ENCODE data around the gene PPM1B. TPM values are rescaled to one million over a fixed set of nuclear protein-coding genes. Genes with fewer than 3 reads are reported as not detected.

The PPM1B gene
- total RNA-seq, 2 experiments from 2014 or later = 87.3 to 89.6 TPM

DNA sequence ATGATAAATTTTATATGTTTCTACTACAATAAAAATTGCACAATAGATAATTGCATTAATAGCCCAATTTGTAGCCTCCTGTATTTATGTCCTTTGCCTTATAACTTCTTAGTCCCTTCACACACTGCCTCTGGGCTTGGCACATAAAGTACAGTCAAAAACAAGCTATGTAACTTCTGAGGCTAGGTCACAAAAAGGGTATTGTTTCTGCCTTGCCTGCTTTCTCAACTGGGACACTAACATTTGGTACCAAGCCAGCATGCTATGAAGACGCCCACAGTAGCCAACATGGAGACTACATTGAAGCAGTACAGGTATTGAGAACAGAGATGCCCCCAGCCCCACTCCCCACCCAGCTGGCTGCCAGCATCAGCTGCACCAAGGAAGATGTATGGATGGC lies 101.2 kb downstream of the PPM1B start:
- intact Hi-C loops (cut with DNase I, micrococcal nuclease) = no loop called here
- POLR2A ChIA-PET = no interaction called here
- Histone ChIP-seq H3K36me3 (ENCODE audit: insufficient read depth, low read length) (no peaks in the 10 kb centered on the region), H3K27ac (ENCODE audit: low read depth in 1 of 2, low read length in 2 of 2) (no peak overlapping the region), H3K27me3 (ENCODE audit: control insufficient read depth in 1 of 2, insufficient read depth in 2 of 2, low read length in 2 of 2) (no peaks in the 10 kb centered on the region), H3K4me1 (ENCODE audit: insufficient read depth, low read length) (no peaks in the 10 kb centered on the region), H3K9me3 (ENCODE audit: control insufficient read depth in 1 of 2, insufficient read depth in 1 of 2, low read length in 2 of 2) (no peaks in the 10 kb centered on the region), H3K4me3 (ENCODE audit: low read length) (no peak overlapping the region)
- ATAC-seq (ENCODE audit: poor library complexity) (no peak), DNase-seq (no peak)
- no peak overlapping the region for H3K4me3 Mint-ChIP-seq
- H3K36me3 Mint-ChIP-seq (ENCODE audit: low read depth) = no peaks in the 10 kb centered on the region
- no peak overlapping the region for H3K27ac Mint-ChIP-seq
- no peaks in the 10 kb centered on the region for H3K4me1 Mint-ChIP-seq (ENCODE audit: low read depth)
- no peaks in the 10 kb centered on the region for H3K27me3 Mint-ChIP-seq
- CTCF ChIA-PET = no interaction called here
- no peak for TF ChIP-seq CTCF (IDR thresholded peaks at IDR 0.05)
- H3K9me3 Mint-ChIP-seq = no peaks in the 10 kb centered on the region

GRCh38 chr2:44271296-44271695 lies 102.6 kb downstream of the PPM1B start:
- no peak overlapping the region for H3K27ac Mint-ChIP-seq
- no peaks in the 10 kb centered on the region for H3K9me3 Mint-ChIP-seq
- Histone ChIP-seq H3K36me3 (ENCODE audit: insufficient read depth, low read length) (no peaks in the 10 kb centered on the region), H3K27me3 (ENCODE audit: control insufficient read depth in 1 of 2, insufficient read depth in 2 of 2, low read length in 2 of 2) (no peaks in the 10 kb centered on the region), H3K27ac (ENCODE audit: low read depth in 1 of 2, low read length in 2 of 2) (no peak overlapping the region), H3K4me3 (ENCODE audit: low read length) (no peak overlapping the region), H3K4me1 (ENCODE audit: insufficient read depth, low read length) (no peaks in the 10 kb centered on the region), H3K9me3 (ENCODE audit: control insufficient read depth in 1 of 2, insufficient read depth in 1 of 2, low read length in 2 of 2) (no peaks in the 10 kb centered on the region)
- intact Hi-C loops (cut with DNase I, micrococcal nuclease) = no loop called here
- no peak for TF ChIP-seq CTCF (IDR thresholded peaks at IDR 0.05)
- no peaks in the 10 kb centered on the region for H3K36me3 Mint-ChIP-seq (ENCODE audit: low read depth)
- no peak overlapping the region for H3K4me3 Mint-ChIP-seq
- DNase-seq (no peak), ATAC-seq (ENCODE audit: poor library complexity) (no peak)
- POLR2A ChIA-PET = no interaction called here
- H3K4me1 Mint-ChIP-seq (ENCODE audit: low read depth) = no peaks in the 10 kb centered on the region
- H3K27me3 Mint-ChIP-seq = no peaks in the 10 kb centered on the region
- CTCF ChIA-PET = no interaction called here

DNA sequence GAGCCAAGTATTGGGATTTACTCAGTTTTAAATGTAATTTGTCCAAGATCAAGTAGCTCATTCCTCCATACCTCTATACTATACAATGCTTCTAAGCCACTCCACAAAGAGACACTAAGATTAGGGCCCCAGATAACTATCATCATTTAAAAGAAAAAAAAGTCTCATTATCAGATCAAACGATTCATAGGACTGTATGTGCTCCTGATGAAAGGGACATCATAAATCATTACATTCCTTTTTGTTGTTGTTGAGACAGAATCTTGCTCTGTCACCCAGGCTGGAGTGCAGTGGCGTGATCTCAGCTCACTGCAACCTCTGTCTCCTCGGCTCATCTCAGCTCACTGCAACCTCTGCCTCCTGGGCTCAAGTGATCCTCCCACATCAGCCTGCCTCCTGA lies 104.4 kb downstream of the PPM1B start:
- Mint-ChIP-seq H3K27me3 (no peaks in the 10 kb centered on the region), H3K4me1 (ENCODE audit: low read depth) (no peaks in the 10 kb centered on the region), H3K27ac (no peak overlapping the region), H3K9me3 (no peaks in the 10 kb centered on the region), H3K4me3 (no peak overlapping the region), H3K36me3 (ENCODE audit: low read depth) (no peaks in the 10 kb centered on the region)
- TF ChIP-seq CTCF (IDR thresholded peaks at IDR 0.05) = no peak
- Histone ChIP-seq H3K36me3 (ENCODE audit: insufficient read depth, low read length) (no peaks in the 10 kb centered on the region), H3K4me1 (ENCODE audit: insufficient read depth, low read length) (no peaks in the 10 kb centered on the region), H3K4me3 (ENCODE audit: low read length) (no peak overlapping the region), H3K27ac (ENCODE audit: low read depth in 1 of 2, low read length in 2 of 2) (no peak overlapping the region), H3K9me3 (ENCODE audit: control insufficient read depth in 1 of 2, insufficient read depth in 1 of 2, low read length in 2 of 2) (no peaks in the 10 kb centered on the region), H3K27me3 (ENCODE audit: control insufficient read depth in 1 of 2, insufficient read depth in 2 of 2, low read length in 2 of 2) (no peaks in the 10 kb centered on the region)
- no peak for ATAC-seq (ENCODE audit: poor library complexity)
- intact Hi-C loops (cut with DNase I, micrococcal nuclease) = no loop called here
- POLR2A ChIA-PET = no interaction called here
- no peak for DNase-seq
- CTCF ChIA-PET = interaction anchor here (0.6 to 1.2 kb wide), 3 partner anchors 29 to 99 kb away, joined by 3 to 4 read pairs (median 3); no protein-coding TSS in a partner anchor
